Colonic mucosa (tissue), 4 donors: ENCODE measurements around the gene PNMA6E. TPM values are rescaled to one million over a fixed set of nuclear protein-coding genes. Genes with fewer than 3 reads are reported as not detected.

ENCODE experiments used
- DNase-seq: peaks from one replicate; pipeline ENCODE4 v3.0.0-alpha.2; 2020
- H3K27ac ChIP-seq: fragments of 200-600 bp; one replicate; pipeline ENCODE4 v1.8.0; 2021
- H3K27me3 ChIP-seq: fragments of 200-600 bp; one replicate; pipeline ENCODE4 v1.8.0; 2021
- H3K36me3 ChIP-seq: fragments of 200-600 bp; one replicate; pipeline ENCODE4 v1.8.0; 2021
- H3K4me1 ChIP-seq: fragments of 200-600 bp; one replicate; pipeline ENCODE4 v1.8.0; 2021; ENCODE audit warnings: mild to moderate bottlenecking
- H3K4me3 ChIP-seq: fragments of 200-600 bp; one replicate; pipeline ENCODE4 v1.8.0; 2021
- H3K9ac ChIP-seq, 2 donors: one replicate each; pipeline ENCODE4 v1.7.0; 2013; ENCODE audit warnings: control low read depth in 2 of 2, low read depth in 2 of 2, low read length in 2 of 2
- H3K9me3 ChIP-seq: fragments of 200-600 bp; one replicate; pipeline ENCODE4 v1.8.0; 2021
- intact Hi-C: fragments of 100-400 bp; cut with DNase I; formaldehyde crosslinking; loops from one replicate; pipeline ENCODE4 v1.14.1; 2022
- total RNA-seq, 2 donors: library from RNA; stranded (reverse); fragmentation: NEBNext Ultra II Directional in 1 of 2; extraction: Animal tissue kit (Norgen Biotek cat#: 25700) in 1 of 2; gene quantifications; one replicate each; pipeline ENCODE4 v1.2.1, GENCODE V29; 2021
- TF ChIP-seq, protein P1 (sequence below): fragments of 200-600 bp; IDR thresholded peaks from one replicate; pipeline ENCODE4 v1.8.0; 2022; ENCODE audit warnings: antibody characterized with exemption, mild to moderate bottlenecking
- donor health status: healthy.
- donor health status: DM: no; HTN: no; CAD: no.
- donor health status: DM: no; HTN: no; CAD: no.

Gene PNMA6E
- total RNA-seq, 2 donors from 2014 or later = not detected

GRCh38 chrX:153366119-153366518, 35.0 kb downstream of the PNMA6E start:
- DNase-seq = no peak
- Histone ChIP-seq H3K36me3 (no peaks in the 10 kb centered on the region), H3K4me1 (no peaks in the 10 kb centered on the region), H3K9ac (no peak overlapping the region), H3K4me3 (no peak overlapping the region), H3K27me3 (no peaks in the 10 kb centered on the region), H3K9me3 (no peaks in the 10 kb centered on the region), H3K27ac (no peak overlapping the region)
- intact Hi-C loops = no loop called here
- TF ChIP-seq, protein P1, sequence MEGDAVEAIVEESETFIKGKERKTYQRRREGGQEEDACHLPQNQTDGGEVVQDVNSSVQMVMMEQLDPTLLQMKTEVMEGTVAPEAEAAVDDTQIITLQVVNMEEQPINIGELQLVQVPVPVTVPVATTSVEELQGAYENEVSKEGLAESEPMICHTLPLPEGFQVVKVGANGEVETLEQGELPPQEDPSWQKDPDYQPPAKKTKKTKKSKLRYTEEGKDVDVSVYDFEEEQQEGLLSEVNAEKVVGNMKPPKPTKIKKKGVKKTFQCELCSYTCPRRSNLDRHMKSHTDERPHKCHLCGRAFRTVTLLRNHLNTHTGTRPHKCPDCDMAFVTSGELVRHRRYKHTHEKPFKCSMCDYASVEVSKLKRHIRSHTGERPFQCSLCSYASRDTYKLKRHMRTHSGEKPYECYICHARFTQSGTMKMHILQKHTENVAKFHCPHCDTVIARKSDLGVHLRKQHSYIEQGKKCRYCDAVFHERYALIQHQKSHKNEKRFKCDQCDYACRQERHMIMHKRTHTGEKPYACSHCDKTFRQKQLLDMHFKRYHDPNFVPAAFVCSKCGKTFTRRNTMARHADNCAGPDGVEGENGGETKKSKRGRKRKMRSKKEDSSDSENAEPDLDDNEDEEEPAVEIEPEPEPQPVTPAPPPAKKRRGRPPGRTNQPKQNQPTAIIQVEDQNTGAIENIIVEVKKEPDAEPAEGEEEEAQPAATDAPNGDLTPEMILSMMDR = no peak

DNA sequence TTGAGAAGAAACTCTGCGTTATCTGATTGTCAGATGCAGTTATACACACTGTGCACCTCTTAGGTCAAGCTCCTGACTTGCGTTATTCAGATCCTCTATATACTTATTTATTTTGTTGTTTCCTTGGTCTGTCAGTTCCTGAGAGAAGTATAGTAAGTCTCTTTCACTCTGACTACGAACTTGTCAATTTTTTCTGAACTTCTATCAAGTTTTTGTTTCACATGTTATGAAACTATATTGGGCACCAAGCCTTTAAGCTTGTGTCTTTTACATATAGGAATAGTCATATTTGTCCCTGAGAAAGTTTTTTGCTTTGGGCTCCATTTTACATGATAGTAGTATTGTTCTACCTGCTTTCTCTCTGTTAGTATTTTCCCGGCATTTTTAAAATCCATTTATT, 35.5 kb downstream of the PNMA6E start:
- H3K27me3 ChIP-seq = no peaks in the 10 kb centered on the region
- no peak overlapping the region for H3K9ac ChIP-seq
- H3K4me1 ChIP-seq = no peaks in the 10 kb centered on the region
- no peak for DNase-seq
- H3K4me3 ChIP-seq = no peak overlapping the region
- H3K36me3 ChIP-seq = no peaks in the 10 kb centered on the region
- H3K27ac ChIP-seq = no peak overlapping the region
- TF ChIP-seq, protein P1 = no peak
- no peaks in the 10 kb centered on the region for H3K9me3 ChIP-seq
- intact Hi-C loops = no loop called here

DNA sequence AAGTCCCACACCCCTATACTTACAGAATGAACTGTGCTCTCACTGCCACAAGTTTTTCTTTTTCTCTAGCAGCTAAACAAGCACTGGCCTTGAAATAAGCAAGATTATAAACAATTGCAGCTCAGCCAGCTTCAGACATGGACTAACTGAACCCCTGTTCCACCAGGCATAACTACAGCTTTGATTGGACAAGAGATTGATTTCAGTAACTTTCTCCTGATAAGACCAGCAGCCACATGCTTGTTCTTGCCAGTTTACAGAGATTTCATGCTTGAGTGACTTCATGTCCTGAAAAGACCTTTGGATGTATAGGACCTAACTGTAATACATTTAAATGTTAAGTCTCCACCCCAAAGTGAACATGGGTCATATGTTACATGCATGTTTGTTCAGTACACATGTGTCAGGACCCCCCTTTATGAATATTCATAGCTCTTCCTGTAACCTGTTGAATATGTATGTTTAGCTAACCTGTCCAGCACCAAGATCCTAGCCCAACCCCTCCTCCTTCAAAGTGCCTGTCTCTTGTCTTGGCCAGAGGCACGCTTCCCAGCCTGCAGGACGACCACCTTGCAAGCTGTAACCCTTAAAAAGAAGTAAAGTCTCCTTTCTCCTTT, 39.3 kb downstream of the PNMA6E start:
- no peaks in the 10 kb centered on the region for H3K4me1 ChIP-seq
- no peak overlapping the region for H3K4me3 ChIP-seq
- TF ChIP-seq, protein P1 = no peak
- intact Hi-C loops = no loop called here
- no peak for DNase-seq
- H3K27me3 ChIP-seq = no peaks in the 10 kb centered on the region
- H3K36me3 ChIP-seq = no peaks in the 10 kb centered on the region
- H3K9ac ChIP-seq = no peak overlapping the region
- H3K27ac ChIP-seq = no peak overlapping the region
- H3K9me3 ChIP-seq = no peaks in the 10 kb centered on the region

DNA sequence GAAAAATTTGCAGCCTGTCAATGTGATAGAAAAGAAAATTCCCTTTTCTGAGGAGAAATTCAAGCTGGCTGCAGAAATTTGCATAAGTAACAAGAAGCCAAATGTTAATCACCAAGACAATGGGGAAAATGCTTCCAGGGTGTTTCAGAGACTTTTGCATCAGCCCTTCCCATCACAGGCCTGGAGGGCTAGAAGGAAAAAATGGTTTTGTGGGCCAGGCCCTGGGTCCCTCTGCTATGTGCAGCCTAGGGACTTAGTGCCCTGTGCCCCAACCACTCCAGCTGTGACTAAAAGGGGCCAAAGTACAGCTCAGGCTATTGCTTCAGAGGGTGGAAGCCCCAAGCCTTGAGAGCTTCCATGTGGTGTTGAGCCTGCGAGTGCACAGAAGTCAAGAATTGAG, 43.3 kb downstream of the PNMA6E start:
- intact Hi-C loops = no loop called here
- H3K36me3 ChIP-seq = no peaks in the 10 kb centered on the region

DNA sequence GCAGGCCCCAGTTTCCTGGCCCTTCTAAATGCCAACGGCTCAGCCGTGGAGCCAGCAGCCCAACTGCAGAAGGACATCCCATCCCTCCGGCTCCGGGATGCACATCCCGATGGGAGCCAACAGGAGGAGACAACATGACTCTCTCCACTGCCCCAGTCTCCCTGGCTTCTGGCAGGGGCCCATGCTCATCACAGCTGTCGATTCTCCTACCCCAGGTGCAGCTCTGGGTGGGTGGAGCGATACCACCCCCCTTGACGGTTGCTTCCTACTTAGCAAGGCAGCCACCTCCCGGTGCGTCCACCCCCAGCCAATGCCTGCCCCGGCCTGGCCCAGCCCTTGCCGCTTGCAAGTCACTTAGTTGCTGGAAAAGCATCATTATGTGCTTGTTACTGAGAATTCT, 47.7 kb downstream of the PNMA6E start:
- intact Hi-C loops = no loop called here
- Histone ChIP-seq H3K4me3 (no peak overlapping the region), H3K36me3 (no peaks in the 10 kb centered on the region), H3K27me3 (no peaks in the 10 kb centered on the region), H3K4me1 (no peaks in the 10 kb centered on the region), H3K9me3 (no peaks in the 10 kb centered on the region), H3K27ac (no peak overlapping the region), H3K9ac (no peak overlapping the region)
- DNase-seq = no peak
- TF ChIP-seq, protein P1 = no peak

More for the DNA sequence above, 43.3 kb downstream of the PNMA6E start:
- Histone ChIP-seq H3K9ac (no peak overlapping the region), H3K4me1 (no peaks in the 10 kb centered on the region), H3K9me3 (no peaks in the 10 kb centered on the region), H3K27me3 (no peaks in the 10 kb centered on the region), H3K4me3 (no peak overlapping the region), H3K27ac (no peak overlapping the region)
- no peak for DNase-seq
- TF ChIP-seq, protein P1 = no peak
